SK-N-MC (cell line): ENCODE results near the gene NOL4.

Source experiments
- EZH2 ChIP-seq: fragments of 200-600 bp; sonication (generic); IDR thresholded peaks from one replicate; pipeline ENCODE4 v1.6.1; 2017; ENCODE audit warnings: antibody characterized with exemption
- FOXP2 ChIP-seq: optimal IDR thresholded peaks from 2 replicates; pipeline ENCODE3; 2011; ENCODE audit warnings: mild to moderate bottlenecking, moderate library complexity; ENCODE audit not compliant: insufficient read depth; ENCODE audit errors: extremely low read length, control extremely low read depth
- POLR2AphosphoS5 ChIP-seq: IDR thresholded peaks from 2 replicates; pipeline ENCODE4 v1.6.1; 2012; ENCODE audit warnings: mild to moderate bottlenecking, low read depth, low read length, borderline replicate concordance

GRCh38 chr18:34251919-34252318, 27.2 kb upstream of the NOL4 start:
- TF ChIP-seq POLR2AphosphoS5 (no peak), EZH2 (no peak), FOXP2 (no peak)
